Glutamatergic neuron (in vitro differentiated cells): ENCODE data around the gene CDK8. TPM values are rescaled to one million over a fixed set of nuclear protein-coding genes. Genes with fewer than 3 reads are reported as not detected.
"Not testable (repeated sequence)": the region's sequence is repeated elsewhere in the genome, so short reads cannot be mapped to it uniquely, and the experiment has no call there.

ENCODE experiments used
- DNase-seq: peaks from one replicate; pipeline ENCODE4 v3.0.0; 2022
- H3K27ac Mint-ChIP-seq: one replicate; pipeline ENCODE4 v1.8.0; 2020; ENCODE audit warnings: mild to moderate bottlenecking, mixed read lengths, inconsistent platforms; ENCODE audit not compliant: unreplicated experiment
- H3K27me3 Mint-ChIP-seq: one replicate; pipeline ENCODE4 v1.8.0; 2020; ENCODE audit warnings: mild to moderate bottlenecking, moderate library complexity, mixed read lengths, inconsistent platforms; ENCODE audit not compliant: unreplicated experiment
- H3K36me3 Mint-ChIP-seq: one replicate; pipeline ENCODE4 v1.8.0; 2020; ENCODE audit warnings: mild to moderate bottlenecking, mixed read lengths, inconsistent platforms; ENCODE audit not compliant: unreplicated experiment
- H3K4me1 Mint-ChIP-seq: one replicate; pipeline ENCODE4 v1.8.0; 2020; ENCODE audit warnings: mild to moderate bottlenecking, low read depth, mixed read lengths, inconsistent platforms; ENCODE audit not compliant: unreplicated experiment
- H3K4me3 Mint-ChIP-seq: one replicate; pipeline ENCODE4 v1.8.0; 2020; ENCODE audit warnings: mild to moderate bottlenecking, mixed read lengths, inconsistent platforms; ENCODE audit not compliant: unreplicated experiment
- H3K9me3 Mint-ChIP-seq: one replicate; pipeline ENCODE4 v1.8.0; 2020; ENCODE audit warnings: mild to moderate bottlenecking, moderate library complexity, mixed read lengths, inconsistent platforms; ENCODE audit not compliant: unreplicated experiment
- CTCF ChIP-seq: fragments of 200-600 bp; sonication (generic); IDR thresholded peaks from one replicate; pipeline ENCODE4 v1.5.0; 2021; ENCODE audit not compliant: partially characterized antibody, unreplicated experiment
- total RNA-seq: library from RNA; stranded (reverse); fragmentation: NEBNext Ultra II Directional; extraction: Animal tissue kit (Norgen Biotek cat#: 25700); gene quantifications from one replicate; pipeline ENCODE4 v1.2.1, GENCODE V29; 2021; ENCODE audit not compliant: unreplicated experiment

The CDK8 gene
- total RNA-seq, 1 donor from 2014 or later = 27.9 TPM

- H3K9me3 Mint-ChIP-seq = no peaks in the 10 kb centered on the region
- H3K4me3 Mint-ChIP-seq = no peak overlapping the region
- H3K4me1 Mint-ChIP-seq = no peaks in the 10 kb centered on the region
- H3K27ac Mint-ChIP-seq = no peak overlapping the region
- no peaks in the 10 kb centered on the region for H3K36me3 Mint-ChIP-seq
- no peak for TF ChIP-seq CTCF
- no peaks in the 10 kb centered on the region for H3K27me3 Mint-ChIP-seq
- no peak for DNase-seq
These were observed 17.6 kb upstream of the CDK8 start for GRCh38 chr13:26236296-26236695.

- Mint-ChIP-seq H3K9me3 (peaks cover 3% of the 10 kb centered on the region), H3K27me3 (no peaks in the 10 kb centered on the region), H3K27ac (no peak overlapping the region), H3K4me3 (no peak overlapping the region), H3K36me3 (peaks cover 6% of the 10 kb centered on the region), H3K4me1 (no peaks in the 10 kb centered on the region)
- no peak for TF ChIP-seq CTCF
- DNase-seq = no peak
These were observed 7.8 kb upstream of the CDK8 start for GRCh38 chr13:26246154-26246553.

GRCh38 chr13:26247011-26247410, 6.9 kb upstream of the CDK8 start:
- Mint-ChIP-seq H3K27me3 (no peaks in the 10 kb centered on the region), H3K4me3 (no peak overlapping the region)
- TF ChIP-seq CTCF = no peak

GRCh38 chr13:26247608-26248007, 6.3 kb upstream of the CDK8 start:
- no peak for DNase-seq
- H3K4me3 Mint-ChIP-seq = no peak overlapping the region
- TF ChIP-seq CTCF = no peak
- H3K36me3 Mint-ChIP-seq = no peaks in the 10 kb centered on the region
- H3K27ac Mint-ChIP-seq = no peak overlapping the region
- H3K27me3 Mint-ChIP-seq = no peaks in the 10 kb centered on the region
- H3K4me1 Mint-ChIP-seq = no peaks in the 10 kb centered on the region
- no peaks in the 10 kb centered on the region for H3K9me3 Mint-ChIP-seq

More at GRCh38 chr13:26247011-26247410, 6.9 kb upstream of the CDK8 start:
- DNase-seq = no peak
- Mint-ChIP-seq H3K36me3 (peaks cover 5% of the 10 kb centered on the region), H3K4me1 (no peaks in the 10 kb centered on the region), H3K27ac (no peak overlapping the region), H3K9me3 (peaks cover 3% of the 10 kb centered on the region)

GRCh38 chr13:26249551-26249950, 4.4 kb upstream of the CDK8 start:
- Mint-ChIP-seq H3K4me1 (no peaks in the 10 kb centered on the region), H3K36me3 (no peaks in the 10 kb centered on the region), H3K27me3 (peaks cover 2% of the 10 kb centered on the region), H3K4me3 (no peak overlapping the region), H3K27ac (no peak overlapping the region), H3K9me3 (no peaks in the 10 kb centered on the region)
- no peak for TF ChIP-seq CTCF
- DNase-seq = no peak

GRCh38 chr13:26252006-26252405, 1.9 kb upstream of the CDK8 start:
- not testable (repeated sequence) for H3K27ac Mint-ChIP-seq, DNase-seq, H3K36me3 Mint-ChIP-seq, H3K27me3 Mint-ChIP-seq, H3K9me3 Mint-ChIP-seq, H3K4me3 Mint-ChIP-seq
- H3K4me1 Mint-ChIP-seq = peaks cover 11% of the 10 kb centered on the region
